Activated T-cell treated with anti-CD3 and anti-CD28 coated beads, Interleukin-2, amount 50 U/mL, for 1 hour (primary cell): Measurements from ENCODE around the gene CRYBG3.
"Not testable (repeated sequence)": the region's sequence is repeated elsewhere in the genome, so short reads cannot be mapped to it uniquely, and the experiment has no call there.

ENCODE experiments used
- DNase-seq: peaks from one replicate; pipeline ENCODE4 v3.0.0-alpha.2; 2020

CRYBG3 gene

GRCh38 chr3:97821774-97822358, at the start of gene CRYBG3:
CRYBG3 (plus strand) TSS chr3:97822011; CDS start chr3:97822207, 196 bp downstream.
- DNase-seq: peak; percentile 87

DNA sequence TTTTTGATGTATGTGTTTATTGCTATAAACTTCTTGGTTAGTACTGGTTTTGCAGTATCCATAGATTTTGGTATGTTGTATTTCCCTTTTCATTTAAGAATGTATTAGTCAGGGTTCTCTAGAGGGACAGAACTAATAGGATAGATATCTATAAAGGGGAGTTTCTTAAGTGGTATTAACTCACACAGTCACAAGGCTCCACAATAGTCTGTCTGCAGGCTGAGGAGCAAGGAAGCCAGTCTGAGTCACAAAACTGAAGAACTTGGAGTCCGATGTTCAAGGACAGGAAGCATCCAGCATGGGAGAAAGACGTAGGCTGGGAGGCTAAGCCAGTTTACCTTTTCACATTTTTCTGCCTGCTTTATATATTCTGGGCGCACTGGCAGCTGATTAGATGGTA, 48.9 kb upstream of the CRYBG3 start:
- DNase-seq: no peak

DNA sequence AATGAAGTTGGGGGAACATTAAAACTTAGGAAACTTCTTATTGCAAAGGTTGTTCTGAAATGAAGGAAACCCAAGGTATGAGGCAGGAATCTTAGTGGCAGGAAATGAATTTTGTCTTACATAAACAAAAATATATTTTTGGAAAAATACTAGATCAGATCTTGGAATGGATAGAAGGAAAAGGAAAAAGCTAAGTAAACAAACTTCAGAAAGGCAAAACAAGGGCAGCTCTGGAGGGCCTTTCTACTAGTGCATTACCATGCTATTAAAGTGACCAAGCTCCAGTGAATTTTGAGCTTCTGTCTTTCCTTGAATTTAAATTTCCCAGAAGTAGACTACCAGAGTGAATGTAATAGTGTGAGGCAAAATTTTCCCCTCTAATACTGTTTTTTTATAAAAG, 43.7 kb upstream of the CRYBG3 start:
- DNase-seq: no peak

- DNase-seq: no peak
Observed at GRCh38 chr3:97793420-97794019, 28.3 kb upstream of the CRYBG3 start.

- DNase-seq: no peak
Observed at GRCh38 chr3:97795951-97796350, 25.9 kb upstream of the CRYBG3 start.

GRCh38 chr3:97804471-97804870, 17.3 kb upstream of the CRYBG3 start:
- no peak for DNase-seq

DNA sequence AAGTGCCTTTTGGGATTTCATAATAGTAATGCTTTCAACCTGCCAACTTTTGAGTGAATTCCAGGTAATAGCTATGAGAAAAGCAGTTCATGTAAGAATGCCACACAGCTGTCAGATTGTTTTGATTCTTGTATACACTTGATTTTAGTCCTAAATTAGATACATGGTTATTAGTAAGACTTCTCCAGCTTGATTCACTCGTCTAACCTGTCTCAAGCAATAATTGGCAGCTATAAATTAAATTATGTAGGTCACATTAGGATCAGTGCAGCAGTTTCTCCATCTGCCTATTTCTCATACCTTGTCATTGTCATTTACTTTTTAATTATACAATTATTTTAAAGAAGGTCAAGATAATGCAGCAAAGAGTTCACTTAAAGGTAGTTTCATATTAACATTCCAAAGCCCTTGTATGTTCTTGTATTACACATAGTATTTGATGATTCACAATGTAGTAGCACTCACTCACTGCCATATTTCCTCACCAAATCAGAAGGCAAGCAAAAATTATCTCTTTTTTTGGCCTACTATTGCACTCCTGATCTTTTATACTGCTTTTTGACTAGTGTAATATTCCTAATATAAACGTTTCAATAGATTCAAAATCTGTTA, 10.9 kb upstream of the CRYBG3 start:
- DNase-seq: no peak

GRCh38 chr3:97815149-97815917, 6.5 kb upstream of the CRYBG3 start:
- no peak for DNase-seq

DNA sequence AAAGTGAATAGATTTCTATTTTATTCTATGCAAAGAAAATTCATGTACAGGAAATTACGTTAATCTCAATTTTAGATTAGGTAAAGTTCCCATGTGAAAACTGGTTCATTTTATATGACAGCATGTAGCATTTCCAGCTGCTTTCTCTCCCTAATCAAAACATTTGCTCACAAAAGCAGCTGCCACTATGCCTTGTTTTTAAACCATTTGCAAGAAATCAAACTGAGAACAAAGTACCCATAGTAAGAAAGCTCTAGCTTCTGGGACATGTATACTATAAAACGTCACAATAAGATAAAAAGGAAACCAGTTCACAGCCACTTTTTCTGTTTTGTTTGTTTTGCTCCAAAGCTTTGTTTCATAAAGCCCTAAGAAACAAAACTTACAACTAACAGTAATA, 5.0 kb upstream of the CRYBG3 start:
- DNase-seq: no peak

GRCh38 chr3:97817965-97818364, 3.8 kb upstream of the CRYBG3 start:
- DNase-seq: no peak

- DNase-seq: no peak
Observed at GRCh38 chr3:97820780-97821179, 1.0 kb upstream of the CRYBG3 start.

GRCh38 chr3:97821287-97821773, 481 bp upstream of the CRYBG3 start:
- no peak for DNase-seq

- DNase-seq: peak; percentile 36
Observed at GRCh38 chr3:97822359-97822775, 556 bp downstream of the CRYBG3 start.

DNA sequence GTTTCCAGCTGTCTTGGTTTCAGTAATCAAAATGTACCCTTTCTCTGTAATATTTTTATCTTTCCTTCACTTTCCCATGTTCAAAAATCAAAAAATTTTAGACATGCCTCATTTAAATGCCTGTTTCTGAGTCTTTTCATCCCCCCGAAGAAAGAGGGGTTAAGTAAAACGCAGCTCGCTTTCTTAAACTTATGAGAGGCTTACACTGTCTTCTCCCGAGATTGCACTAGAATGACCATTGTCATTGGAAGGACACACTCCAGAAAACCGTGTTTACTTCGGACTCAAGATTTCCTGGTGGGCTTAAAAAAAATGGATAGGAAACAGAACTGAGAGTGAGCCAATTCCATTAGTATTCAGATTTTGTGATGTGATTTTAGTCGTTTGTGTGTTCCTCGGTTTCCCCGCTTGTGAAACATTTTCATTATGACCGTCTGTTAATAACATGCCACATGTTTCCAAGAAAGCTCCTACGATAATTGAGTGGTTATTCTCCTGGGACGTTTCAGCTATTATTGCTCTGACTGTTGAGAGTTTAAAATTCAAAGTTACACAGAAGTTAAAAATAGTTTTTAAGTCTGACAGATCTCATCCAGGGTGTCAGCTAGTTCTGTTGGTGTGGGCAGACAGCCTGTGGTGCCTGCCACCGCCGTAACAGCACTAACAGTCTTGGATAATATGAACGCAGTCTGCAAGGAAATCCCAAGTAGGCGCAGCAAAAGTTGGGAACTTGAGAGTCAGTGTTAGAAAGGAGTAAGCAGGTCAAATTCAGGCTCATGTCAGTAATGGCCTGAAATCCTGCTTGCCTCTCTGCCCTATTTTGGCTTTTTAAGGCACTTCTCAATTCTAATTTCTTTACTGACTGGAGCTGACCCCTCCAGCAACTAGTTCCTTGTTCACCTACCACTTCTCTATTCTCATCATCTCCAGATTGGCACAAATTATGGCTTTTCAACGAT, 1.5 kb downstream of the CRYBG3 start:
- no peak for DNase-seq

- no peak for DNase-seq
Observed at GRCh38 chr3:97825101-97825500, 3.3 kb downstream of the CRYBG3 start.

GRCh38 chr3:97827741-97828471, 6.1 kb downstream of the CRYBG3 start:
- no peak for DNase-seq

- DNase-seq: no peak
Observed at GRCh38 chr3:97829198-97829597, 7.4 kb downstream of the CRYBG3 start.

DNA sequence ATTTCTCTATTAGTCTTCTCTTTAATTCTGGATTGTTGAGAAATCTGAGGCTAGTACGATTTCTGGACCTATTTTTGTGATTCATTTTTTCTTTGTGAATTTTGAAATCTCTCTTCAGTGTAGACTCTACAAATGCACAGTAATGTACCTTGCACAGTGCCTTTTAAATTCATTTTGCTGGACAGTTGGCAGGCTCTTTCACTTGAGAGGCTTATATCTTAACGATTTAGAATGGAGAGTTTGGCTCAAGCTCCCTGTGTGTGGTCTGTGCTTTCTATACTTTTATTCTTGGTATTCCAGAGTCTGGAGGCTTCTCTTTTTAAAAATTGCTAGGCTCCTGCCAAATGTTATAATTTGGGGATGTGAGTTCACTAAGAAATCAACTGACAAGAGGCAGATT, 8.8 kb downstream of the CRYBG3 start:
- DNase-seq: no peak

DNA sequence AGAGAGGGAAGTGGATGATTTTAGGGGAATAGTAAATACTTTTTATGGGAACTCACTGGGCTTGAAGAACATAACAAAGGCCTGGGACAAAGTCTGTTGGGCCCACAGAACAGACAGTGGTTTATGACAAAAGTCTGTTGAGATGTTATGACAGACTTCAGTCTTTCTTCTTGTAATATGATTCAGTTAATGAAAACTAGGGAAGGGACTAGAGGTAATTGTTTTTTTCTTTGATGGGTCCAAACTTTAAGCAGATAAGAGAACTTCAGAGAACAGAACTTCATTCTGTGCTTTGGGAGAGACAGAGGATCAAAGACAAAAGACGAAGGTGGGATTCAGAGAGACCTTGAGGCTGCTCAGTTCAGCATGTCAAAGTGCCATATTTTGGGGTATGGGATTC, 9.3 kb downstream of the CRYBG3 start:
- DNase-seq: no peak

- DNase-seq: not testable (repeated sequence)
Observed at GRCh38 chr3:97833184-97833583, 11.4 kb downstream of the CRYBG3 start.

DNA sequence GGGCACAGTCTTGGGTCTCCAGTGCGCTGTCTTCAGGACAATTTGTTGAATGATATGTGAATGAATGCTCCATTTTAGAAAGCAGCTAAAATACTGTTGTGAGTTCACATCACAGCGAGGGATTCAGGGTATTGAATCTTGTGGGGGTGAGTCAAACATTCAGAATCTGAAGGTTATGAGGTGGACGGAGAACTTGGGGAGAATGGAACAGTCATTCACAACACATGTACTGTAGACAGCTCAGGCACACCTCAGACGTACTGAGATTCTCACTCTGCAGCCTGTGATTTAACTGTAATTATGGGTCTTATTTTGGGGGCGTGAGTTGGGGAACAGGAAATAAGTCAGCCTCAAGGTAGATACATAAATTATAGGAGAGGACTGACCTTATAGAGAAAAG, 13.9 kb downstream of the CRYBG3 start:
- DNase-seq: no peak

- no peak for DNase-seq
Observed at GRCh38 chr3:97838393-97838792, 16.6 kb downstream of the CRYBG3 start.
